Measurements from ENCODE around the gene DVL1. TPM values are rescaled to one million over a fixed set of nuclear protein-coding genes. Genes with fewer than 3 reads are reported as not detected.

Gene DVL1
- total RNA-seq, 1 experiment from 2014 or later, result 71.0 TPM

GRCh38 chr1:1306661-1307260, 42.5 kb downstream of the DVL1 start:
- Histone ChIP-seq H4K91ac (ENCODE audit: insufficient read length, low read depth, low read length) (no peak overlapping the region), H2BK120ac (ENCODE audit: low read depth, low read length, poor library complexity, severe bottlenecking) (no peak overlapping the region), H3K56ac (ENCODE audit: insufficient read length, low read depth, low read length) (no peak overlapping the region), H3K9ac (ENCODE audit: extremely low read depth, insufficient read length, low read length) (no peak overlapping the region), H4K5ac (ENCODE audit: insufficient read length, low read depth, low read length) (no peak overlapping the region), H2AK5ac (ENCODE audit: insufficient read length, low read length) (no peak overlapping the region), H4K8ac (replicated peaks; ENCODE audit: insufficient read length, low read depth, low read length) (no peak overlapping the region), H2BK5ac (ENCODE audit: insufficient read length, low read length) (no peak overlapping the region), H3K79me2 (ENCODE audit: insufficient read depth, low read length) (no peaks in the 10 kb centered on the region), H3K27me3 (ENCODE audit: insufficient read depth, low read length) (no peaks in the 10 kb centered on the region), H2BK12ac (ENCODE audit: insufficient read length, low read depth, low read length) (no peak overlapping the region), H3K14ac (ENCODE audit: insufficient read depth, low read length) (no peak overlapping the region), H3K27ac (ENCODE audit: insufficient read length, low read depth, low read length) (no peak overlapping the region), H2AFZ (ENCODE audit: low read length) (no peak overlapping the region), H3K79me1 (ENCODE audit: insufficient read depth, low read depth, low read length, poor library complexity, severe bottlenecking) (no peaks in the 10 kb centered on the region), H3K4ac (ENCODE audit: low read depth, low read length) (no peak overlapping the region), H3K18ac (ENCODE audit: insufficient read length, low read depth, low read length) (no peak overlapping the region), H3K23ac (ENCODE audit: insufficient read length, low read depth, low read length) (no peak overlapping the region), H2BK20ac (ENCODE audit: low read depth, low read length, poor library complexity, severe bottlenecking) (no peak overlapping the region), H2BK15ac (ENCODE audit: low read depth, low read length) (no peak overlapping the region), H3T11ph (ENCODE audit: low read length) (no peak overlapping the region), H3K9me3 (ENCODE audit: control insufficient read depth, low read depth, low read length) (no peaks in the 10 kb centered on the region), H3K4me2 (ENCODE audit: insufficient read depth, insufficient read length, low read length) (peak overlapping the region; percentile 33), H4K20me1 (ENCODE audit: control insufficient read depth, insufficient read depth, insufficient read length) (no peaks in the 10 kb centered on the region), H3K4me1 (ENCODE audit: insufficient read depth, low read length) (peaks cover 5% of the 10 kb centered on the region; the same call in 1 of the 2 replicates), H3K23me2 (ENCODE audit: insufficient read length, low read depth, low read length, poor library complexity, severe bottlenecking) (peaks cover 15% of the 10 kb centered on the region)
- Mint-ChIP-seq H3K9me3 (no peaks in the 10 kb centered on the region; a peak in 1 of 5 replicates), H3K4me3 (peak overlapping the region; percentile 74 to 86), H3K4me1 (peaks cover 18 to 31% of the 10 kb centered on the region in 2 experiments), H3K36me3 (ENCODE audit: insufficient read depth in 1 of 3, low read depth in 3 of 3) (peaks cover 0 to 11% (median 7%) of the 10 kb centered on the region in 3 experiments; a peak in 3 of 7 replicates), H3K27me3 (ENCODE audit: low read depth) (peaks cover 3% of the 10 kb centered on the region; the same call in 1 of the 2 replicates), H3K27ac (no peak overlapping the region)
- WGBS (ENCODE audit: extremely low coverage, insufficient read length, low lambda C conversion rate), result no CpG with 5 or more reads among the region's 27 CpGs
- no peak for DNase-seq
- no peak for TF ChIP-seq CTCF (conservative IDR thresholded peaks at IDR 0.05)
